ENCODE results near the gene CDK3.

GRCh38 chr17:76005263-76006149, 4.9 kb downstream of the CDK3 start:
- TF ChIP-seq, protein P1, sequence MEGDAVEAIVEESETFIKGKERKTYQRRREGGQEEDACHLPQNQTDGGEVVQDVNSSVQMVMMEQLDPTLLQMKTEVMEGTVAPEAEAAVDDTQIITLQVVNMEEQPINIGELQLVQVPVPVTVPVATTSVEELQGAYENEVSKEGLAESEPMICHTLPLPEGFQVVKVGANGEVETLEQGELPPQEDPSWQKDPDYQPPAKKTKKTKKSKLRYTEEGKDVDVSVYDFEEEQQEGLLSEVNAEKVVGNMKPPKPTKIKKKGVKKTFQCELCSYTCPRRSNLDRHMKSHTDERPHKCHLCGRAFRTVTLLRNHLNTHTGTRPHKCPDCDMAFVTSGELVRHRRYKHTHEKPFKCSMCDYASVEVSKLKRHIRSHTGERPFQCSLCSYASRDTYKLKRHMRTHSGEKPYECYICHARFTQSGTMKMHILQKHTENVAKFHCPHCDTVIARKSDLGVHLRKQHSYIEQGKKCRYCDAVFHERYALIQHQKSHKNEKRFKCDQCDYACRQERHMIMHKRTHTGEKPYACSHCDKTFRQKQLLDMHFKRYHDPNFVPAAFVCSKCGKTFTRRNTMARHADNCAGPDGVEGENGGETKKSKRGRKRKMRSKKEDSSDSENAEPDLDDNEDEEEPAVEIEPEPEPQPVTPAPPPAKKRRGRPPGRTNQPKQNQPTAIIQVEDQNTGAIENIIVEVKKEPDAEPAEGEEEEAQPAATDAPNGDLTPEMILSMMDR (IDR thresholded peaks at IDR 0.05) = peak; percentile 91 to 95 (median 95)
- no peak for TF ChIP-seq POLR2A (IDR thresholded peaks at IDR 0.05)
